GM23338 (cell line): ENCODE measurements around the gene NRG3. TPM values are rescaled to one million over a fixed set of nuclear protein-coding genes. Genes with fewer than 3 reads are reported as not detected.

ENCODE experiments used
- ATAC-seq: fragments of 200-7000 bp; cut with Tn5 transposase; 3 replicates; pipeline ENCODE4 v1.9.1; 2020
- DNase-seq: peaks from one replicate; pipeline ENCODE4 v3.0.0-alpha.2; 2015; ENCODE audit warnings: low spot score
- H2AFZ ChIP-seq: fragments of 200-600 bp; sonication (generic); 2 replicates; pipeline ENCODE4 v1.8.0; 2016; ENCODE audit warnings: antibody characterized with exemption, mild to moderate bottlenecking, moderate library complexity
- H3F3A ChIP-seq: fragments of 200-600 bp; sonication (generic); replicated peaks from 2 replicates; pipeline ENCODE4 v1.8.0; 2017; ENCODE audit warnings: antibody characterized with exemption, mixed run types, low read depth
- H3K27ac ChIP-seq: fragments of 200-600 bp; sonication (generic); 2 replicates; pipeline ENCODE4 v1.6.1; 2016; ENCODE audit warnings: low read depth
- H3K27me3 ChIP-seq: fragments of 200-600 bp; sonication (generic); 2 replicates; pipeline ENCODE4 v1.8.0; 2016; ENCODE audit warnings: mild to moderate bottlenecking, mixed run types, moderate library complexity; ENCODE audit not compliant: insufficient read depth
- H3K36me3 ChIP-seq: fragments of 200-600 bp; sonication (generic); 2 replicates; pipeline ENCODE4 v1.8.0; 2016; ENCODE audit warnings: mild to moderate bottlenecking; ENCODE audit not compliant: insufficient read depth
- H3K4me1 ChIP-seq: fragments of 200-600 bp; sonication (generic); 2 replicates; pipeline ENCODE4 v1.8.0; 2016; ENCODE audit warnings: mild to moderate bottlenecking, moderate library complexity; ENCODE audit not compliant: insufficient read depth
- H3K4me2 ChIP-seq: fragments of 200-600 bp; sonication (generic); 2 replicates; pipeline ENCODE4 v1.7.1; 2017; ENCODE audit warnings: mixed run types
- H3K4me3 ChIP-seq: fragments of 200-600 bp; sonication (generic); 2 replicates; pipeline ENCODE4 v1.6.1; 2016; ENCODE audit warnings: mixed run types
- H3K79me2 ChIP-seq: fragments of 200-600 bp; sonication (generic); replicated peaks from 2 replicates; pipeline ENCODE4 v1.8.0; 2017; ENCODE audit warnings: mild to moderate bottlenecking; ENCODE audit not compliant: insufficient read depth
- H3K9me2 ChIP-seq: fragments of 200-600 bp; sonication (generic); 2 replicates; pipeline ENCODE4 v1.8.0; 2017; ENCODE audit not compliant: insufficient read depth
- H4K20me1 ChIP-seq: fragments of 200-600 bp; sonication (generic); replicated peaks from 2 replicates; pipeline ENCODE4 v1.8.0; 2017; ENCODE audit warnings: mild to moderate bottlenecking; ENCODE audit not compliant: insufficient read depth
- H3K27ac Mint-ChIP-seq: 2 replicates; pipeline ENCODE4 v1.8.0; 2020; ENCODE audit warnings: inconsistent platforms, mild to moderate bottlenecking, moderate library complexity, mixed read lengths
- H3K27me3 Mint-ChIP-seq: 3 replicates; pipeline ENCODE4 v1.8.0; 2022; ENCODE audit warnings: low read depth, mild to moderate bottlenecking, moderate library complexity, mixed read lengths, inconsistent platforms; ENCODE audit not compliant: insufficient read depth, poor library complexity
- H3K36me3 Mint-ChIP-seq: 3 replicates; pipeline ENCODE4 v1.8.0; 2021; ENCODE audit warnings: low read depth, mild to moderate bottlenecking, inconsistent platforms, moderate library complexity, mixed read lengths
- H3K4me1 Mint-ChIP-seq: 3 replicates; pipeline ENCODE4 v1.8.0; 2020; ENCODE audit warnings: mild to moderate bottlenecking, inconsistent platforms, mixed read lengths
- H3K4me3 Mint-ChIP-seq: 3 replicates; pipeline ENCODE4 v1.8.0; 2021; ENCODE audit warnings: moderate library complexity, mild to moderate bottlenecking, inconsistent platforms, mixed read lengths
- H3K9me3 Mint-ChIP-seq: 3 replicates; pipeline ENCODE4 v1.8.0; 2020; ENCODE audit warnings: moderate library complexity, mild to moderate bottlenecking, inconsistent platforms, mixed read lengths
- ETS1 ChIP-seq: IDR thresholded peaks from 2 replicates; pipeline ENCODE4 v1.6.1; 2016; ENCODE audit warnings: antibody characterized with exemption
- EZH2 ChIP-seq: fragments of 200-600 bp; sonication (generic); IDR thresholded peaks from one replicate; pipeline ENCODE4 v1.8.0; 2017; ENCODE audit warnings: antibody characterized with exemption, mild to moderate bottlenecking, low read depth; ENCODE audit not compliant: unreplicated experiment
- EZH2phosphoT487 ChIP-seq: fragments of 200-600 bp; sonication (generic); IDR thresholded peaks from one replicate; pipeline ENCODE4 v1.8.1; 2018; ENCODE audit warnings: antibody characterized with exemption; ENCODE audit not compliant: unreplicated experiment
- JUNB ChIP-seq: IDR thresholded peaks from one replicate; pipeline ENCODE4 v1.6.1; 2016; ENCODE audit warnings: antibody characterized with exemption; ENCODE audit not compliant: unreplicated experiment
- NANOG ChIP-seq: IDR thresholded peaks from 2 replicates; pipeline ENCODE4 v1.6.1; 2016; ENCODE audit warnings: antibody characterized with exemption, borderline replicate concordance
- POLR2AphosphoS5 ChIP-seq: IDR thresholded peaks from 2 replicates; pipeline ENCODE4 v1.6.1; 2016; ENCODE audit warnings: antibody characterized with exemption, low read depth
- ZNF331 ChIP-seq: fragments of 250-450 bp; sonication (Bioruptor Pico); IDR thresholded peaks from 2 replicates; pipeline ENCODE4 v1.5.0; 2020; ENCODE audit warnings: low read depth, mild to moderate bottlenecking, moderate library complexity
- polyA plus RNA-seq: library from polyadenylated mRNA; unstranded; fragments of >200 nt; fragmentation: Nextera tagmentation; extraction: Ambion mirVana; gene quantifications from 2 replicates; pipeline ENCODE4 v1.2.1, GENCODE V29; 2016
- total RNA-seq: library from RNA; depleted of rRNA; stranded (reverse); fragments of >200 nt; shearing (Covaris generic); gene quantifications from 2 replicates; pipeline ENCODE4 v1.2.3, GENCODE V29; 2014
- TF ChIP-seq, protein P1 (sequence below), 2 experiments: fragments of 200-600 bp in 1 of 2; sonication (generic) in 1 of 2; conservative IDR thresholded peaks; 2 replicates each; pipeline versions ENCODE4 v1.5.1 to v1.6.1; 2016 to 2017; ENCODE audit warnings: antibody characterized with exemption in 2 of 2, low read depth in 2 of 2, mild to moderate bottlenecking in 2 of 2, moderate library complexity in 1 of 2
- TF ChIP-seq, protein P2 (sequence below): fragments of 250-450 bp; sonication (Bioruptor Pico); IDR thresholded peaks from 2 replicates; pipeline ENCODE4 v1.5.0; 2020; ENCODE audit warnings: mild to moderate bottlenecking, moderate library complexity

NRG3 gene
- total and polyA plus RNA-seq, 2 experiments from 2014 or later = 1.9 to 3.9 TPM

- H3K79me2 ChIP-seq = no peaks in the 10 kb centered on the region
- ATAC-seq (peak; percentile 95), DNase-seq (peak; percentile 49)
- H3K36me3 Mint-ChIP-seq = no peaks in the 10 kb centered on the region
- no peak overlapping the region for H3K27ac Mint-ChIP-seq
- no peak overlapping the region for H2AFZ ChIP-seq
- TF ChIP-seq POLR2AphosphoS5 (no peak), EZH2 (no peak)
- TF ChIP-seq, protein P1, sequence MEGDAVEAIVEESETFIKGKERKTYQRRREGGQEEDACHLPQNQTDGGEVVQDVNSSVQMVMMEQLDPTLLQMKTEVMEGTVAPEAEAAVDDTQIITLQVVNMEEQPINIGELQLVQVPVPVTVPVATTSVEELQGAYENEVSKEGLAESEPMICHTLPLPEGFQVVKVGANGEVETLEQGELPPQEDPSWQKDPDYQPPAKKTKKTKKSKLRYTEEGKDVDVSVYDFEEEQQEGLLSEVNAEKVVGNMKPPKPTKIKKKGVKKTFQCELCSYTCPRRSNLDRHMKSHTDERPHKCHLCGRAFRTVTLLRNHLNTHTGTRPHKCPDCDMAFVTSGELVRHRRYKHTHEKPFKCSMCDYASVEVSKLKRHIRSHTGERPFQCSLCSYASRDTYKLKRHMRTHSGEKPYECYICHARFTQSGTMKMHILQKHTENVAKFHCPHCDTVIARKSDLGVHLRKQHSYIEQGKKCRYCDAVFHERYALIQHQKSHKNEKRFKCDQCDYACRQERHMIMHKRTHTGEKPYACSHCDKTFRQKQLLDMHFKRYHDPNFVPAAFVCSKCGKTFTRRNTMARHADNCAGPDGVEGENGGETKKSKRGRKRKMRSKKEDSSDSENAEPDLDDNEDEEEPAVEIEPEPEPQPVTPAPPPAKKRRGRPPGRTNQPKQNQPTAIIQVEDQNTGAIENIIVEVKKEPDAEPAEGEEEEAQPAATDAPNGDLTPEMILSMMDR (conservative IDR thresholded peaks at IDR 0.05; ENCODE audit: low read depth in 2 of 2) = peak; percentile 31 to 74
- H3K36me3 ChIP-seq = no peaks in the 10 kb centered on the region
- H3K4me3 ChIP-seq = no peak overlapping the region
- H3K4me2 ChIP-seq = no peak overlapping the region
- H3K27ac ChIP-seq = no peak overlapping the region
- H3K4me1 Mint-ChIP-seq = peaks cover 14% of the 10 kb centered on the region; the same call in 2 of the 3 replicates
- no peaks in the 10 kb centered on the region for H3K27me3 ChIP-seq
- H3K9me3 Mint-ChIP-seq = no peaks in the 10 kb centered on the region
- no peaks in the 10 kb centered on the region for H3K27me3 Mint-ChIP-seq
- no peaks in the 10 kb centered on the region for H4K20me1 ChIP-seq
- peaks cover 8% of the 10 kb centered on the region for H3K4me1 ChIP-seq
- H3K4me3 Mint-ChIP-seq = no peak overlapping the region
- no peaks in the 10 kb centered on the region for H3K9me2 ChIP-seq
- no peaks in the 10 kb centered on the region for H3F3A ChIP-seq
Measured at GRCh38 chr10:82221601-82222149, 346.7 kb downstream of the NRG3 start.

GRCh38 chr10:82228701-82229100 is 353.7 kb downstream of the NRG3 start:
- Histone ChIP-seq H3K79me2 (no peaks in the 10 kb centered on the region), H3F3A (no peaks in the 10 kb centered on the region), H3K4me3 (no peak overlapping the region), H3K4me2 (no peak overlapping the region), H3K27ac (no peak overlapping the region), H4K20me1 (no peaks in the 10 kb centered on the region), H3K9me2 (no peaks in the 10 kb centered on the region), H3K4me1 (no peaks in the 10 kb centered on the region), H2AFZ (no peak overlapping the region), H3K27me3 (no peaks in the 10 kb centered on the region), H3K36me3 (no peaks in the 10 kb centered on the region)
- H3K36me3 Mint-ChIP-seq = peaks cover 3% of the 10 kb centered on the region; the same call in 2 of the 3 replicates
- DNase-seq = no peak
- peaks cover 6% of the 10 kb centered on the region; the same call in 2 of the 3 replicates for H3K9me3 Mint-ChIP-seq
- no peak for ATAC-seq
- H3K4me1 Mint-ChIP-seq = no peaks in the 10 kb centered on the region
- H3K4me3 Mint-ChIP-seq = no peak overlapping the region
- H3K27ac Mint-ChIP-seq = no peak overlapping the region
- H3K27me3 Mint-ChIP-seq = no peaks in the 10 kb centered on the region
- TF ChIP-seq EZH2phosphoT487 = no peak
- TF ChIP-seq ETS1 = no peak
- TF ChIP-seq, protein P1 (conservative IDR thresholded peaks at IDR 0.05; ENCODE audit: low read depth in 2 of 2) = no peak
- TF ChIP-seq JUNB = no peak
- no peak for TF ChIP-seq NANOG
- TF ChIP-seq, protein P2, sequence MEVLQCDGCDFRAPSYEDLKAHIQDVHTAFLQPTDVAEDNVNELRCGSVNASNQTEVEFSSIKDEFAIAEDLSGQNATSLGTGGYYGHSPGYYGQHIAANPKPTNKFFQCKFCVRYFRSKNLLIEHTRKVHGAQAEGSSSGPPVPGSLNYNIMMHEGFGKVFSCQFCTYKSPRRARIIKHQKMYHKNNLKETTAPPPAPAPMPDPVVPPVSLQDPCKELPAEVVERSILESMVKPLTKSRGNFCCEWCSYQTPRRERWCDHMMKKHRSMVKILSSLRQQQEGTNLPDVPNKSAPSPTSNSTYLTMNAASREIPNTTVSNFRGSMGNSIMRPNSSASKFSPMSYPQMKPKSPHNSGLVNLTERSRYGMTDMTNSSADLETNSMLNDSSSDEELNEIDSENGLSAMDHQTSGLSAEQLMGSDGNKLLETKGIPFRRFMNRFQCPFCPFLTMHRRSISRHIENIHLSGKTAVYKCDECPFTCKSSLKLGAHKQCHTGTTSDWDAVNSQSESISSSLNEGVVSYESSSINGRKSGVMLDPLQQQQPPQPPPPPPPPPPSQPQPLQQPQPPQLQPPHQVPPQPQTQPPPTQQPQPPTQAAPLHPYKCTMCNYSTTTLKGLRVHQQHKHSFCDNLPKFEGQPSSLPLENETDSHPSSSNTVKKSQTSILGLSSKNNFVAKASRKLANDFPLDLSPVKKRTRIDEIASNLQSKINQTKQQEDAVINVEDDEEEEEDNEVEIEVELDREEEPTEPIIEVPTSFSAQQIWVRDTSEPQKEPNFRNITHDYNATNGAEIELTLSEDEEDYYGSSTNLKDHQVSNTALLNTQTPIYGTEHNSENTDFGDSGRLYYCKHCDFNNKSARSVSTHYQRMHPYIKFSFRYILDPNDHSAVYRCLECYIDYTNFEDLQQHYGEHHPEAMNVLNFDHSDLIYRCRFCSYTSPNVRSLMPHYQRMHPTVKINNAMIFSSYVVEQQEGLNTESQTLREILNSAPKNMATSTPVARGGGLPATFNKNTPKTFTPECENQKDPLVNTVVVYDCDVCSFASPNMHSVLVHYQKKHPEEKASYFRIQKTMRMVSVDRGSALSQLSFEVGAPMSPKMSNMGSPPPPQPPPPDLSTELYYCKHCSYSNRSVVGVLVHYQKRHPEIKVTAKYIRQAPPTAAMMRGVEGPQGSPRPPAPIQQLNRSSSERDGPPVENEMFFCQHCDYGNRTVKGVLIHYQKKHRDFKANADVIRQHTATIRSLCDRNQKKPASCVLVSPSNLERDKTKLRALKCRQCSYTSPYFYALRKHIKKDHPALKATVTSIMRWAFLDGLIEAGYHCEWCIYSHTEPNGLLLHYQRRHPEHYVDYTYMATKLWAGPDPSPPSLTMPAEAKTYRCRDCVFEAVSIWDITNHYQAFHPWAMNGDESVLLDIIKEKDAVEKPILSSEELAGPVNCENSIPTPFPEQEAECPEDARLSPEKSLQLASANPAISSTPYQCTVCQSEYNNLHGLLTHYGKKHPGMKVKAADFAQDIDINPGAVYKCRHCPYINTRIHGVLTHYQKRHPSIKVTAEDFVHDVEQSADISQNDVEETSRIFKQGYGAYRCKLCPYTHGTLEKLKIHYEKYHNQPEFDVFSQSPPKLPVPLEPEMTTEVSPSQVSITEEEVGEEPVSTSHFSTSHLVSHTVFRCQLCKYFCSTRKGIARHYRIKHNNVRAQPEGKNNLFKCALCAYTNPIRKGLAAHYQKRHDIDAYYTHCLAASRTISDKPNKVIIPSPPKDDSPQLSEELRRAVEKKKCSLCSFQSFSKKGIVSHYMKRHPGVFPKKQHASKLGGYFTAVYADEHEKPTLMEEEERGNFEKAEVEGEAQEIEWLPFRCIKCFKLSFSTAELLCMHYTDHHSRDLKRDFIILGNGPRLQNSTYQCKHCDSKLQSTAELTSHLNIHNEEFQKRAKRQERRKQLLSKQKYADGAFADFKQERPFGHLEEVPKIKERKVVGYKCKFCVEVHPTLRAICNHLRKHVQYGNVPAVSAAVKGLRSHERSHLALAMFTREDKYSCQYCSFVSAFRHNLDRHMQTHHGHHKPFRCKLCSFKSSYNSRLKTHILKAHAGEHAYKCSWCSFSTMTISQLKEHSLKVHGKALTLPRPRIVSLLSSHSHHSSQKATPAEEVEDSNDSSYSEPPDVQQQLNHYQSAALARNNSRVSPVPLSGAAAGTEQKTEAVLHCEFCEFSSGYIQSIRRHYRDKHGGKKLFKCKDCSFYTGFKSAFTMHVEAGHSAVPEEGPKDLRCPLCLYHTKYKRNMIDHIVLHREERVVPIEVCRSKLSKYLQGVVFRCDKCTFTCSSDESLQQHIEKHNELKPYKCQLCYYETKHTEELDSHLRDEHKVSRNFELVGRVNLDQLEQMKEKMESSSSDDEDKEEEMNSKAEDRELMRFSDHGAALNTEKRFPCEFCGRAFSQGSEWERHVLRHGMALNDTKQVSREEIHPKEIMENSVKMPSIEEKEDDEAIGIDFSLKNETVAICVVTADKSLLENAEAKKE (CRISPR knock-in tag) = no peak
- no peak for TF ChIP-seq EZH2
- no peak for TF ChIP-seq ZNF331 (CRISPR knock-in tag)
